K562 (cell line): Measurements from ENCODE around the gene NPR3.

ENCODE experiments used
- ATF3 ChIP-seq, 2 experiments: fragments of 450-650 bp in 1 of 2; sonication (generic) in 1 of 2; formaldehyde crosslinking in 1 of 2; IDR thresholded peaks in 1 of 2; conservative IDR thresholded peaks in 1 of 2; 2 replicates each; pipeline versions ENCODE4 v1.6.1 to v1.8.1; 2016 to 2023; ENCODE audit warnings: mild to moderate bottlenecking in 2 of 2, moderate library complexity in 2 of 2, inconsistent platforms in 1 of 2, missing genetic modification reagents in 1 of 2
- CHD1 ChIP-seq: fragments of 200-600 bp; sonication (generic); IDR thresholded peaks from one replicate; pipeline ENCODE4 v1.6.1; 2012; ENCODE audit warnings: mild to moderate bottlenecking, moderate library complexity, low read length, inconsistent platforms
- MBD1 ChIP-seq: fragments of 250-450 bp; sonication (Bioruptor Pico); IDR thresholded peaks from 2 replicates; pipeline ENCODE4 v1.8.0; 2022; ENCODE audit warnings: inconsistent platforms
- RCOR1 ChIP-seq, 2 experiments: IDR thresholded peaks; 2 replicates each; pipeline ENCODE4 v1.6.1; 2012; ENCODE audit warnings: low read depth in 2 of 2, low read length in 2 of 2, borderline replicate concordance in 1 of 2, improper control_type of control experiment in 1 of 2
- ZNF444 ChIP-seq: fragments of 250-450 bp; sonication (Bioruptor Pico); IDR thresholded peaks from 2 replicates; pipeline ENCODE4 v1.4.0; 2020; ENCODE audit warnings: mild to moderate bottlenecking, moderate library complexity
- TF ChIP-seq, protein P1 (sequence below), 3 experiments: IDR thresholded peaks in 2 of 3; conservative IDR thresholded peaks in 1 of 3; 2 replicates each; pipeline ENCODE4 v1.5.1; 2011 to 2012; ENCODE audit warnings: low read length in 3 of 3, mild to moderate bottlenecking in 3 of 3, control low read depth in 2 of 3, improper control_type of control experiment in 1 of 3, inconsistent platforms in 1 of 3, low read depth in 1 of 3, mixed read lengths in 1 of 3, moderate library complexity in 1 of 3; ENCODE audit not compliant: insufficient read depth in 2 of 3

- TF ChIP-seq, protein P1, sequence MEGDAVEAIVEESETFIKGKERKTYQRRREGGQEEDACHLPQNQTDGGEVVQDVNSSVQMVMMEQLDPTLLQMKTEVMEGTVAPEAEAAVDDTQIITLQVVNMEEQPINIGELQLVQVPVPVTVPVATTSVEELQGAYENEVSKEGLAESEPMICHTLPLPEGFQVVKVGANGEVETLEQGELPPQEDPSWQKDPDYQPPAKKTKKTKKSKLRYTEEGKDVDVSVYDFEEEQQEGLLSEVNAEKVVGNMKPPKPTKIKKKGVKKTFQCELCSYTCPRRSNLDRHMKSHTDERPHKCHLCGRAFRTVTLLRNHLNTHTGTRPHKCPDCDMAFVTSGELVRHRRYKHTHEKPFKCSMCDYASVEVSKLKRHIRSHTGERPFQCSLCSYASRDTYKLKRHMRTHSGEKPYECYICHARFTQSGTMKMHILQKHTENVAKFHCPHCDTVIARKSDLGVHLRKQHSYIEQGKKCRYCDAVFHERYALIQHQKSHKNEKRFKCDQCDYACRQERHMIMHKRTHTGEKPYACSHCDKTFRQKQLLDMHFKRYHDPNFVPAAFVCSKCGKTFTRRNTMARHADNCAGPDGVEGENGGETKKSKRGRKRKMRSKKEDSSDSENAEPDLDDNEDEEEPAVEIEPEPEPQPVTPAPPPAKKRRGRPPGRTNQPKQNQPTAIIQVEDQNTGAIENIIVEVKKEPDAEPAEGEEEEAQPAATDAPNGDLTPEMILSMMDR (IDR thresholded peaks at IDR 0.05 in 2 of 3, conservative IDR thresholded peaks at IDR 0.05 in 1 of 3; ENCODE audit: insufficient read depth in 2 of 3, low read depth in 1 of 3, low read length in 3 of 3) = no peak
- TF ChIP-seq CHD1 = no peak
- no peak for TF ChIP-seq RCOR1 (IDR thresholded peaks at IDR 0.05; ENCODE audit: borderline replicate concordance in 1 of 2, low read depth in 2 of 2, low read length in 2 of 2)
- TF ChIP-seq ZNF444 = no peak
- TF ChIP-seq MBD1 = no peak
- TF ChIP-seq ATF3 (IDR thresholded peaks at IDR 0.05) = no peak
- TF ChIP-seq ATF3 (CRISPR knock-in tag; conservative IDR thresholded peaks at IDR 0.05) = no peak
Measured at GRCh38 chr5:32812399-32812798, 101.3 kb downstream of the NPR3 start.
